ENCODE data around the gene KIAA0232. TPM values are rescaled to one million over a fixed set of nuclear protein-coding genes. Genes with fewer than 3 reads are reported as not detected.
A peak's percentile ranks its signal among the peaks of the same experiment; 100 is the strongest.

The KIAA0232 gene
- polyA plus RNA-seq, 4 donors, result 6.7 to 21.5 (median 8.6) TPM

GRCh38 chr4:6769233-6769988 lies 13.1 kb upstream of the KIAA0232 start:
- Histone ChIP-seq H3K27me3 (ENCODE audit: control insufficient read depth in 3 of 3, insufficient read depth in 3 of 3, low read length in 3 of 3) (no peaks in the 10 kb centered on the region), H3K36me3 (ENCODE audit: control insufficient read depth in 3 of 3, insufficient read depth in 2 of 3, low read depth in 1 of 3, low read length in 3 of 3) (no peaks in the 10 kb centered on the region), H3K9me3 (ENCODE audit: control insufficient read depth in 2 of 2, insufficient read depth in 1 of 2, low read depth in 1 of 2, low read length in 1 of 2) (no peaks in the 10 kb centered on the region), H3K4me1 (ENCODE audit: control insufficient read depth in 3 of 3, insufficient read depth in 2 of 3, low read depth in 1 of 3, low read length in 2 of 3) (peaks cover 0 to 55% (median 14%) of the 10 kb centered on the region in 3 donors), H3K27ac (ENCODE audit: low read depth in 1 of 3, low read length in 2 of 3) (peak overlapping the region; percentile 3 to 90 (median 61)), H3K4me3 (ENCODE audit: low read depth in 1 of 3, low read length in 3 of 3) (no peak overlapping the region)
- 16 to 58% (median 38%) methylated on average over 11 of the region's 11 CpGs for WGBS, 3 donors
- FAIRE-seq (no peak), DNase-seq (peak in 1 of 2 donors; percentile 46)

- Histone ChIP-seq H3K4me3 (ENCODE audit: low read depth in 1 of 3, low read length in 3 of 3) (no peak overlapping the region), H3K27me3 (ENCODE audit: control insufficient read depth in 3 of 3, insufficient read depth in 3 of 3, low read length in 3 of 3) (no peaks in the 10 kb centered on the region), H3K27ac (ENCODE audit: low read depth in 1 of 3, low read length in 2 of 3) (peak overlapping the region in 2 of 3 donors; percentile 61 to 90), H3K4me1 (ENCODE audit: control insufficient read depth in 3 of 3, insufficient read depth in 2 of 3, low read depth in 1 of 3, low read length in 2 of 3) (peaks cover 0 to 60% (median 14%) of the 10 kb centered on the region in 3 donors), H3K9me3 (ENCODE audit: control insufficient read depth in 2 of 2, insufficient read depth in 1 of 2, low read depth in 1 of 2, low read length in 1 of 2) (no peaks in the 10 kb centered on the region), H3K36me3 (ENCODE audit: control insufficient read depth in 3 of 3, insufficient read depth in 2 of 3, low read depth in 1 of 3, low read length in 3 of 3) (no peaks in the 10 kb centered on the region)
- 18 to 66% (median 44%) methylated on average over 7 of the region's 7 CpGs for WGBS, 3 donors
- peak; percentile 82 to 94 for DNase-seq
- FAIRE-seq, result no peak
These were observed 12.5 kb upstream of the KIAA0232 start for GRCh38 chr4:6769989-6770420.

GRCh38 chr4:6770581-6771228 lies 11.8 kb upstream of the KIAA0232 start:
- FAIRE-seq, result no peak
- Histone ChIP-seq H3K9me3 (ENCODE audit: control insufficient read depth in 2 of 2, insufficient read depth in 1 of 2, low read depth in 1 of 2, low read length in 1 of 2) (no peaks in the 10 kb centered on the region), H3K4me1 (ENCODE audit: control insufficient read depth in 3 of 3, insufficient read depth in 2 of 3, low read depth in 1 of 3, low read length in 2 of 3) (peaks cover 0 to 60% (median 14%) of the 10 kb centered on the region in 3 donors), H3K36me3 (ENCODE audit: control insufficient read depth in 3 of 3, insufficient read depth in 2 of 3, low read depth in 1 of 3, low read length in 3 of 3) (no peaks in the 10 kb centered on the region), H3K4me3 (ENCODE audit: low read depth in 1 of 3, low read length in 3 of 3) (no peak overlapping the region), H3K27me3 (ENCODE audit: control insufficient read depth in 3 of 3, insufficient read depth in 3 of 3, low read length in 3 of 3) (no peaks in the 10 kb centered on the region), H3K27ac (ENCODE audit: low read depth in 1 of 3, low read length in 2 of 3) (peak overlapping the region in 1 of 3 donors; percentile 27)
- DNase-seq, result no peak
- 81 to 89% (median 86%) methylated on average over 7 of the region's 7 CpGs for WGBS, 3 donors

GRCh38 chr4:6771229-6771671 lies 11.3 kb upstream of the KIAA0232 start:
- no peak overlapping the region for H3K4me3 ChIP-seq (ENCODE audit: low read depth in 1 of 3, low read length in 3 of 3)
- 73 to 77% (median 75%) methylated on average over 8 of the region's 8 CpGs for WGBS, 3 donors
- FAIRE-seq (no peak), DNase-seq (no peak)
- no peaks in the 10 kb centered on the region for H3K27me3 ChIP-seq (ENCODE audit: control insufficient read depth in 3 of 3, insufficient read depth in 3 of 3, low read length in 3 of 3)
- H3K27ac ChIP-seq (ENCODE audit: low read depth in 1 of 3, low read length in 2 of 3), result no peak overlapping the region
- no peaks in the 10 kb centered on the region for H3K36me3 ChIP-seq (ENCODE audit: control insufficient read depth in 3 of 3, insufficient read depth in 2 of 3, low read depth in 1 of 3, low read length in 3 of 3)
- no peaks in the 10 kb centered on the region for H3K9me3 ChIP-seq (ENCODE audit: control insufficient read depth in 2 of 2, insufficient read depth in 1 of 2, low read depth in 1 of 2, low read length in 1 of 2)
- H3K4me1 ChIP-seq (ENCODE audit: control insufficient read depth in 3 of 3, insufficient read depth in 2 of 3, low read depth in 1 of 3, low read length in 2 of 3), result peaks cover 0 to 55% (median 14%) of the 10 kb centered on the region in 3 donors

GRCh38 chr4:6772223-6772928 lies 10.2 kb upstream of the KIAA0232 start:
- FAIRE-seq, result no peak
- 35 to 59% (median 39%) methylated on average over 10 of the region's 10 CpGs for whole genome bisulfite sequencing, 3 donors
- Histone ChIP-seq H3K27me3 (ENCODE audit: control insufficient read depth in 3 of 3, insufficient read depth in 3 of 3, low read length in 3 of 3) (no peaks in the 10 kb centered on the region), H3K27ac (ENCODE audit: low read depth in 1 of 3, low read length in 2 of 3) (peak overlapping the region in 2 of 3 donors; percentile 31 to 74), H3K36me3 (ENCODE audit: control insufficient read depth in 3 of 3, insufficient read depth in 2 of 3, low read depth in 1 of 3, low read length in 3 of 3) (no peaks in the 10 kb centered on the region), H3K4me1 (ENCODE audit: control insufficient read depth in 3 of 3, insufficient read depth in 2 of 3, low read depth in 1 of 3, low read length in 2 of 3) (peaks cover 0 to 49% (median 14%) of the 10 kb centered on the region in 3 donors), H3K9me3 (ENCODE audit: control insufficient read depth in 2 of 2, insufficient read depth in 1 of 2, low read depth in 1 of 2, low read length in 1 of 2) (no peaks in the 10 kb centered on the region), H3K4me3 (ENCODE audit: low read depth in 1 of 3, low read length in 3 of 3) (no peak overlapping the region)
- DNase-seq, result peak; percentile 54 to 64

- WGBS, 3 donors, result 30 to 51% (median 42%) methylated on average over 6 of the region's 6 CpGs
- no peak for FAIRE-seq
- Histone ChIP-seq H3K4me3 (ENCODE audit: low read depth in 1 of 3, low read length in 3 of 3) (no peak overlapping the region), H3K36me3 (ENCODE audit: control insufficient read depth in 3 of 3, insufficient read depth in 2 of 3, low read depth in 1 of 3, low read length in 3 of 3) (no peaks in the 10 kb centered on the region), H3K4me1 (ENCODE audit: control insufficient read depth in 3 of 3, insufficient read depth in 2 of 3, low read depth in 1 of 3, low read length in 2 of 3) (peaks cover 0 to 41% (median 11%) of the 10 kb centered on the region in 3 donors), H3K9me3 (ENCODE audit: control insufficient read depth in 2 of 2, insufficient read depth in 1 of 2, low read depth in 1 of 2, low read length in 1 of 2) (no peaks in the 10 kb centered on the region), H3K27me3 (ENCODE audit: control insufficient read depth in 3 of 3, insufficient read depth in 3 of 3, low read length in 3 of 3) (no peaks in the 10 kb centered on the region), H3K27ac (ENCODE audit: low read depth in 1 of 3, low read length in 2 of 3) (peak overlapping the region in 2 of 3 donors; percentile 31 to 74)
- DNase-seq, result peak in 1 of 2 donors; percentile 25
These were observed 9.4 kb upstream of the KIAA0232 start for GRCh38 chr4:6773106-6773505.

GRCh38 chr4:6773616-6774540 lies 8.6 kb upstream of the KIAA0232 start:
- DNase-seq, result peak; percentile 60 to 85
- H3K4me1 ChIP-seq (ENCODE audit: control insufficient read depth in 3 of 3, insufficient read depth in 2 of 3, low read depth in 1 of 3, low read length in 2 of 3), result peaks cover 0 to 34% (median 5%) of the 10 kb centered on the region in 3 donors
- no peaks in the 10 kb centered on the region for H3K36me3 ChIP-seq (ENCODE audit: control insufficient read depth in 3 of 3, insufficient read depth in 2 of 3, low read depth in 1 of 3, low read length in 3 of 3)
- 56 to 72% (median 58%) methylated on average over 16 of the region's 16 CpGs for WGBS, 3 donors
- H3K27ac ChIP-seq (ENCODE audit: low read depth in 1 of 3, low read length in 2 of 3), result peak overlapping the region in 2 of 3 donors; percentile 38 to 74
- no peaks in the 10 kb centered on the region for H3K9me3 ChIP-seq (ENCODE audit: control insufficient read depth in 2 of 2, insufficient read depth in 1 of 2, low read depth in 1 of 2, low read length in 1 of 2)
- H3K4me3 ChIP-seq (ENCODE audit: low read depth in 1 of 3, low read length in 3 of 3), result no peak overlapping the region
- no peaks in the 10 kb centered on the region for H3K27me3 ChIP-seq (ENCODE audit: control insufficient read depth in 3 of 3, insufficient read depth in 3 of 3, low read length in 3 of 3)
- FAIRE-seq, result no peak

Measured in small intestine (tissue), 7 donors.